HCT116 (cell line): ENCODE data around the gene STK17A.

Source experiments
- ELF1 ChIP-seq: IDR thresholded peaks from 2 replicates; pipeline ENCODE4 v1.6.1; 2012; ENCODE audit warnings: low read depth, borderline replicate concordance
- MAX ChIP-seq: IDR thresholded peaks from 2 replicates; pipeline ENCODE4 v1.6.1; 2012
- TF ChIP-seq, protein P1 (sequence below), 3 experiments: fragments of 200-600 bp in 1 of 3; sonication (generic) in 1 of 3; IDR thresholded peaks in 2 of 3; conservative IDR thresholded peaks in 1 of 3; 2 replicates each; pipeline ENCODE4 v1.5.1; 2012 to 2017; ENCODE audit warnings: low read depth in 2 of 3, low read length in 2 of 3, antibody characterized with exemption in 1 of 3, borderline replicate concordance in 1 of 3, control low read depth in 1 of 3, mild to moderate bottlenecking in 1 of 3, mixed read lengths in 1 of 3, mixed run types in 1 of 3, moderate library complexity in 1 of 3; ENCODE audit not compliant: insufficient read depth in 1 of 3
- TF ChIP-seq, protein P2 (sequence below): IDR thresholded peaks from 2 replicates; pipeline ENCODE4 v1.6.1; 2012; ENCODE audit warnings: low read depth

DNA sequence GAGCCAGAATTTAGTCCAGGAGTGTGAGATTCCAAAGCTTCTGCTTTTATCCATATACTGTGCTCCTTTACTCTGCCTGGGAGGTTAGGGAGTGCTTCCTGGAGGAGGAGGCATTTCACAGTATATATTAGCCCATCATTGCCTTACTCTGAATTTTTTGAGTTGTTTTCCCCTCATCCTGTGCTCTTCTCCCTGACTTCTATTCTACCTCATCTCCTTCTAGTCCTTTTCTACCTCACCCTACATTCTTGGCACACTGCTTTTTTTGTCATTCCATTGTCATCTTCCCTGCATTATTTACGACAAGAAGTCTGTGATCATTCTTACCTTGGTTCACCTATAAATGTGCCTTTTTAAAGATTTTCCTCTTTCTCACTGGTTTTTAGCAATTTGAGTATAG, 21.3 kb downstream of the STK17A start:
- TF ChIP-seq, protein P1, sequence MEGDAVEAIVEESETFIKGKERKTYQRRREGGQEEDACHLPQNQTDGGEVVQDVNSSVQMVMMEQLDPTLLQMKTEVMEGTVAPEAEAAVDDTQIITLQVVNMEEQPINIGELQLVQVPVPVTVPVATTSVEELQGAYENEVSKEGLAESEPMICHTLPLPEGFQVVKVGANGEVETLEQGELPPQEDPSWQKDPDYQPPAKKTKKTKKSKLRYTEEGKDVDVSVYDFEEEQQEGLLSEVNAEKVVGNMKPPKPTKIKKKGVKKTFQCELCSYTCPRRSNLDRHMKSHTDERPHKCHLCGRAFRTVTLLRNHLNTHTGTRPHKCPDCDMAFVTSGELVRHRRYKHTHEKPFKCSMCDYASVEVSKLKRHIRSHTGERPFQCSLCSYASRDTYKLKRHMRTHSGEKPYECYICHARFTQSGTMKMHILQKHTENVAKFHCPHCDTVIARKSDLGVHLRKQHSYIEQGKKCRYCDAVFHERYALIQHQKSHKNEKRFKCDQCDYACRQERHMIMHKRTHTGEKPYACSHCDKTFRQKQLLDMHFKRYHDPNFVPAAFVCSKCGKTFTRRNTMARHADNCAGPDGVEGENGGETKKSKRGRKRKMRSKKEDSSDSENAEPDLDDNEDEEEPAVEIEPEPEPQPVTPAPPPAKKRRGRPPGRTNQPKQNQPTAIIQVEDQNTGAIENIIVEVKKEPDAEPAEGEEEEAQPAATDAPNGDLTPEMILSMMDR (IDR thresholded peaks at IDR 0.05 in 2 of 3, conservative IDR thresholded peaks at IDR 0.05 in 1 of 3; ENCODE audit: borderline replicate concordance in 1 of 3, insufficient read depth in 1 of 3, low read depth in 2 of 3, low read length in 2 of 3) = no peak
- TF ChIP-seq ELF1 (no peak), MAX (no peak)
- TF ChIP-seq, protein P2, sequence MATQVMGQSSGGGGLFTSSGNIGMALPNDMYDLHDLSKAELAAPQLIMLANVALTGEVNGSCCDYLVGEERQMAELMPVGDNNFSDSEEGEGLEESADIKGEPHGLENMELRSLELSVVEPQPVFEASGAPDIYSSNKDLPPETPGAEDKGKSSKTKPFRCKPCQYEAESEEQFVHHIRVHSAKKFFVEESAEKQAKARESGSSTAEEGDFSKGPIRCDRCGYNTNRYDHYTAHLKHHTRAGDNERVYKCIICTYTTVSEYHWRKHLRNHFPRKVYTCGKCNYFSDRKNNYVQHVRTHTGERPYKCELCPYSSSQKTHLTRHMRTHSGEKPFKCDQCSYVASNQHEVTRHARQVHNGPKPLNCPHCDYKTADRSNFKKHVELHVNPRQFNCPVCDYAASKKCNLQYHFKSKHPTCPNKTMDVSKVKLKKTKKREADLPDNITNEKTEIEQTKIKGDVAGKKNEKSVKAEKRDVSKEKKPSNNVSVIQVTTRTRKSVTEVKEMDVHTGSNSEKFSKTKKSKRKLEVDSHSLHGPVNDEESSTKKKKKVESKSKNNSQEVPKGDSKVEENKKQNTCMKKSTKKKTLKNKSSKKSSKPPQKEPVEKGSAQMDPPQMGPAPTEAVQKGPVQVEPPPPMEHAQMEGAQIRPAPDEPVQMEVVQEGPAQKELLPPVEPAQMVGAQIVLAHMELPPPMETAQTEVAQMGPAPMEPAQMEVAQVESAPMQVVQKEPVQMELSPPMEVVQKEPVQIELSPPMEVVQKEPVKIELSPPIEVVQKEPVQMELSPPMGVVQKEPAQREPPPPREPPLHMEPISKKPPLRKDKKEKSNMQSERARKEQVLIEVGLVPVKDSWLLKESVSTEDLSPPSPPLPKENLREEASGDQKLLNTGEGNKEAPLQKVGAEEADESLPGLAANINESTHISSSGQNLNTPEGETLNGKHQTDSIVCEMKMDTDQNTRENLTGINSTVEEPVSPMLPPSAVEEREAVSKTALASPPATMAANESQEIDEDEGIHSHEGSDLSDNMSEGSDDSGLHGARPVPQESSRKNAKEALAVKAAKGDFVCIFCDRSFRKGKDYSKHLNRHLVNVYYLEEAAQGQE = no peak
